Spleen (tissue), 11 donors: Measurements from ENCODE around the gene PPIC. TPM values are rescaled to one million over a fixed set of nuclear protein-coding genes. Genes with fewer than 3 reads are reported as not detected.

Source experiments
- DNase-seq: peaks from one replicate; pipeline ENCODE4 v3.0.0-alpha.2; 2020
- H3K27ac ChIP-seq, 8 donors: fragments of 200-600 bp; sonication (generic) in 7 of 8; 1 replicate in 4 of 8; 2 replicates in 4 of 8; pipeline versions ENCODE4 v1.5.0 to v1.8.0; 2016 to 2021; ENCODE audit warnings: inconsistent platforms in 4 of 8, mild to moderate bottlenecking in 4 of 8, moderate library complexity in 1 of 8
- H3K27me3 ChIP-seq, 7 donors: fragments of 200-600 bp; sonication (generic) in 6 of 7; replicated peaks in 1 of 7; 1 replicate in 4 of 7; 2 replicates in 3 of 7; pipeline versions ENCODE4 v1.5.0 to v1.8.0; 2016 to 2021; ENCODE audit warnings: inconsistent platforms in 3 of 7, mild to moderate bottlenecking in 1 of 7
- H3K36me3 ChIP-seq, 6 donors: fragments of 200-600 bp; sonication (generic) in 5 of 6; 1 replicate in 4 of 6; 2 replicates in 2 of 6; pipeline versions ENCODE4 v1.5.0 to v1.8.0; 2016 to 2021; ENCODE audit warnings: inconsistent platforms in 2 of 6
- H3K4me1 ChIP-seq, 6 donors: fragments of 200-600 bp; sonication (generic) in 5 of 6; 1 replicate in 3 of 6; 2 replicates in 3 of 6; pipeline versions ENCODE4 v1.5.0 to v1.8.0; 2016 to 2021; ENCODE audit warnings: inconsistent platforms in 3 of 6
- H3K4me3 ChIP-seq, 8 donors: fragments of 200-600 bp; sonication (generic) in 7 of 8; 1 replicate in 4 of 8; 2 replicates in 4 of 8; pipeline versions ENCODE4 v1.5.0 to v1.8.0; 2016 to 2021; ENCODE audit warnings: inconsistent platforms in 4 of 8, mild to moderate bottlenecking in 4 of 8, moderate library complexity in 2 of 8
- H3K9me3 ChIP-seq, 8 donors: fragments of 200-600 bp; sonication (generic) in 7 of 8; 1 replicate in 4 of 8; 2 replicates in 4 of 8; pipeline versions ENCODE4 v1.5.0 to v1.8.0; 2016 to 2021; ENCODE audit warnings: inconsistent platforms in 4 of 8
- CTCF ChIP-seq, 11 experiments: fragments of 200-600 bp in 7 of 11; fragments of 450-650 bp in 4 of 11; sonication (generic) in 4 of 11; IDR thresholded peaks in 8 of 11; conservative IDR thresholded peaks in 3 of 11; 1 replicate in 7 of 11; 2 replicates in 4 of 11; pipeline versions ENCODE4 v1.4.0 to v1.8.0; 2016 to 2021; ENCODE audit warnings: antibody characterized with exemption in 11 of 11, inconsistent platforms in 4 of 11, mild to moderate bottlenecking in 1 of 11
- POLR2A ChIP-seq, 3 donors: fragments of 450-650 bp; IDR thresholded peaks; one replicate each; pipeline ENCODE4 v1.5.1; 2017; ENCODE audit warnings: antibody characterized with exemption in 3 of 3, mild to moderate bottlenecking in 1 of 3
- POLR2AphosphoS5 ChIP-seq, 3 donors: sonication (generic); formaldehyde crosslinking; IDR thresholded peaks; one replicate each; pipeline ENCODE4 v1.5.1; 2017; ENCODE audit warnings: antibody characterized with exemption in 3 of 3
- WGBS, 5 donors: extraction: QIAGEN DNeasy Blood & Tissue Kit in 3 of 5; methylation state at CpG; one replicate each; pipeline versions ENCODE4 v1.1.5 to v1.1.7; 2013 to 2018; 5-methylcytosine and 5-hydroxymethylcytosine counted together
- intact Hi-C: fragments of 100-400 bp; cut with DNase I; formaldehyde crosslinking; loops from one replicate; pipeline ENCODE4 v1.15.0; 2023; ENCODE audit warnings: low total_unique reads
- polyA plus RNA-seq, 3 donors: library from polyadenylated mRNA; stranded (reverse); fragments of 200-250 nt; gene quantifications; one replicate each; pipeline ENCODE4 v1.2.1, GENCODE V29; 2013
- total RNA-seq, 7 donors: library from RNA; depleted of rRNA in 3 of 7; stranded (reverse); fragments of >200 nt in 3 of 7; fragmentation: NEBNext Ultra II Directional in 4 of 7; extraction: Animal tissue kit (Norgen Biotek cat#: 25700) in 4 of 7; gene quantifications; one replicate each; pipeline versions ENCODE4 v1.1.0 to v1.2.1, GENCODE V29; 2016 to 2021
- donor health status: healthy with polysubstance abuse.
- donor health status: DM: no; HTN: no; CAD: no; lungs with moderate emphysema.
- donor health status: DM: no; HTN: no; CAD: no.
- donor health status: Bipolar disorder and iron deficiency.
- donor health status: healthy.
- donor health status: DM: no; HTN: no; CAD: no.
- donor health status: DM: yes; HTN: yes; CAD: no.

PPIC gene
- total and polyA plus RNA-seq, 10 donors, result 2.3 to 18.5 (median 8.0) TPM

- Histone ChIP-seq H3K4me1 (peaks cover 1 to 20% (median 14%) of the 10 kb centered on the region in 6 donors), H3K27me3 (peaks cover 5 to 91% (median 45%) of the 10 kb centered on the region in 7 donors), H3K4me3 (no peak overlapping the region), H3K9me3 (no peaks in the 10 kb centered on the region), H3K27ac (no peak overlapping the region), H3K36me3 (no peaks in the 10 kb centered on the region)
- WGBS, 5 donors, result 66 to 74% (median 70%) methylated on average over 3 of the region's 3 CpGs
- no peak for DNase-seq
- intact Hi-C loops, result no loop called here
- TF ChIP-seq POLR2AphosphoS5 (IDR thresholded peaks at IDR 0.05) (no peak), POLR2A (IDR thresholded peaks at IDR 0.05) (no peak), CTCF (IDR thresholded peaks at IDR 0.05 in 8 of 11, conservative IDR thresholded peaks at IDR 0.05 in 3 of 11) (no peak)
These were observed 46.8 kb upstream of the PPIC start for GRCh38 chr5:123083298-123083697.

DNA sequence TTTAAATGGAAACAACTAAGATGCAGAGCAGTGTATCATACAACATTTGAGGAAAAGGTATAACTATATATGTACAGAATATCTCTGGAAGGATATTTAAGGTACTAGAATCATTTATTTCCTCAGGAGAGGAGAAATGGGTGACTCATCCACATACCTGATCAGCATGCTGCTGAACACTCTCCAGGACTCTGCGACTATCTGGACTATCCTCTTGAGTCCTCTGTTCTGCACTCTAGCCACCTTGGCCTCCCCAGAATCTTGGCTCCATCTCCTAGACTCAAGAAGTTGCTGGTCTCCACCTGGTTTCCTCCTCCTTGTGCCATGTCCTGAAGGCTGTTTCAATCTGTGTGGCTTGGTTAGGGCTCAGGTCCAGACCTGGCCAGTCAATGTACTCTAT is 43.7 kb upstream of the PPIC start:
- 69 to 100% (median 74%) methylated on average over 1 of the region's 1 CpG for WGBS, 5 donors
- Histone ChIP-seq H3K27ac (no peak overlapping the region), H3K9me3 (no peaks in the 10 kb centered on the region), H3K4me1 (no peaks in the 10 kb centered on the region), H3K27me3 (peaks cover 0 to 74% (median 14%) of the 10 kb centered on the region in 7 donors), H3K4me3 (no peak overlapping the region), H3K36me3 (no peaks in the 10 kb centered on the region)
- TF ChIP-seq POLR2A (IDR thresholded peaks at IDR 0.05), result no peak
- no peak for TF ChIP-seq POLR2AphosphoS5 (IDR thresholded peaks at IDR 0.05)
- intact Hi-C loops, result no loop called here
- no peak for DNase-seq

DNA sequence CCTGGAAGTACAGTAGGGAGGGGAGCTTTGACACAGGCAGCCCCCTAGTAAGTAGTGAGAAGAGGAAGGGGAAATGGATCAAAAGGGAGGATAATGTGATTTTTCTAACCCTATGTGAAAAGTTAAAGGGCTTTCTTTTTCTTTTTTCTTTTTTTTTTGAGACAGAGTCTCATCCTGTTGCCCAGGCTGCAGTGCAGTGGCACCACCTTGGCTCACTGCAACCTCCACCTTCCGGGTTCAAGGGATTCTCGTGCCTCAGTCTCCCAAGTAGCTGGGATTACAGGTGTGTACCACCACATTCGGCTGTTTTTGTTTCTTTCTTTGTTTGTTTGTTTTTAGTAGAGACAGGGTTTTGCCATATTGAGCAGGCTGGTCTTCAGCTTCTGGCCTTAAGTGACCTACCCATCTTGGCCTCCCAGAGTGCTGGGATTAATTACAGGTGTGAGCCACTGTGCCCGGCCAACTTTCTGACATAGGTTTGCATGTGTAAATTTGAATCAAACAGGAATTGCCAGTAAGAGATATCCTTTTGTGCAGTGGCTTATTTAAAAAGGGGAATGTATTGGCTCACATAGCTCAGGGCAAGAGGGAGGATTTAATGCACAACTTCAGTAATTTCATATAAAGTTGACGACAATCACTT is 39.1 kb upstream of the PPIC start:
- no peaks in the 10 kb centered on the region for H3K9me3 ChIP-seq
- peaks cover 0 to 48% (median 4%) of the 10 kb centered on the region in 7 donors for H3K27me3 ChIP-seq
- WGBS, 5 donors, result 89 to 93% (median 91%) methylated on average over 5 of the region's 5 CpGs
- no peak overlapping the region for H3K27ac ChIP-seq
- H3K4me3 ChIP-seq, result no peak overlapping the region
- no peaks in the 10 kb centered on the region for H3K36me3 ChIP-seq
- H3K4me1 ChIP-seq, result no peaks in the 10 kb centered on the region
- no peak for DNase-seq
- intact Hi-C loops, result no loop called here
- TF ChIP-seq CTCF (IDR thresholded peaks at IDR 0.05 in 8 of 11, conservative IDR thresholded peaks at IDR 0.05 in 3 of 11) (no peak), POLR2A (IDR thresholded peaks at IDR 0.05) (no peak)

- H3K9me3 ChIP-seq, result no peaks in the 10 kb centered on the region
- WGBS, 5 donors, result 48 to 69% (median 52%) methylated on average over 1 of the region's 1 CpG
- intact Hi-C loops, result no loop called here
- TF ChIP-seq POLR2AphosphoS5 (IDR thresholded peaks at IDR 0.05) (no peak), POLR2A (IDR thresholded peaks at IDR 0.05) (no peak), CTCF (IDR thresholded peaks at IDR 0.05 in 8 of 11, conservative IDR thresholded peaks at IDR 0.05 in 3 of 11) (no peak)
- H3K4me1 ChIP-seq, result no peaks in the 10 kb centered on the region
- peaks cover 0 to 30% (median under 1%) of the 10 kb centered on the region in 7 donors for H3K27me3 ChIP-seq
- no peak overlapping the region for H3K27ac ChIP-seq
- no peak overlapping the region for H3K4me3 ChIP-seq
- DNase-seq, result no peak
- H3K36me3 ChIP-seq, result no peaks in the 10 kb centered on the region
These were observed 31.9 kb upstream of the PPIC start for GRCh38 chr5:123068368-123068938.
